Fibroblast of lung (primary cell): ENCODE measurements around the gene SLC9A1.

Experiments
- CTCF ChIP-seq, 2 donors: IDR thresholded peaks in 1 of 2; conservative IDR thresholded peaks in 1 of 2; 1 replicate in 1 of 2; 2 replicates in 1 of 2; pipeline ENCODE4 v1.5.1; 2011 to 2012; ENCODE audit warnings: low read length in 2 of 2, control low read depth in 1 of 2, inconsistent platforms in 1 of 2, low read depth in 1 of 2, mild to moderate bottlenecking in 1 of 2
- EZH2 ChIP-seq: IDR thresholded peaks from 2 replicates; pipeline ENCODE4 v1.5.1; 2012; ENCODE audit warnings: low read length, control low read depth, mild to moderate bottlenecking; ENCODE audit errors: missing control alignments

- TF ChIP-seq CTCF (conservative IDR thresholded peaks at IDR 0.05 in 1 of 2, IDR thresholded peaks at IDR 0.05 in 1 of 2; ENCODE audit: low read depth in 1 of 2, low read length in 2 of 2): no peak
- no peak for TF ChIP-seq EZH2
Measured at GRCh38 chr1:27103498-27103897, 51.4 kb downstream of the SLC9A1 start.
